HG03108 (cell line): ENCODE measurements around the gene TNFRSF4.

Source experiments
- ATAC-seq: cut with Tn5 transposase; IDR thresholded peaks from one replicate; pipeline ENCODE4 v1.9.1; 2021; ENCODE audit warnings: moderate library complexity; ENCODE audit not compliant: unreplicated experiment

TNFRSF4 gene

DNA sequence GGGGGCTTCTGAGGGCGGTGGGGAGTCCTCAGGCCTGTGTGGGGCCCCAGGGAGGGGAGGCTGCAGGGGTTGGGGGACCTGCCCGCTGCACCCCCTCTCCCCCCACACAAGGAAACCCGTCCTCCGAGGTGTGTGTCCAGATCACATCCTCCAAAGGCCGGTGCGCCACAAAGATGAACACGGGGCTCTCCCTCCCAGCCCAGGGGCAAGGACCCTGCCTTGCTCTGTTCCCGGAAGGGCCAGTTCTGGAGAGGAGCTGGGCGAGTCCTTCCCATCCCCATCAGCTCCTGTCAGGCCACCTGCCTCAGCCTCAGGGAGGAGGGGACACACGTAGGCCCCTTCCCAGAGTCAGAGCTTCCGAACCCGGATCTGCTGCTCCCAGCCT is 42.8 kb downstream of the TNFRSF4 start:
- no peak for ATAC-seq

DNA sequence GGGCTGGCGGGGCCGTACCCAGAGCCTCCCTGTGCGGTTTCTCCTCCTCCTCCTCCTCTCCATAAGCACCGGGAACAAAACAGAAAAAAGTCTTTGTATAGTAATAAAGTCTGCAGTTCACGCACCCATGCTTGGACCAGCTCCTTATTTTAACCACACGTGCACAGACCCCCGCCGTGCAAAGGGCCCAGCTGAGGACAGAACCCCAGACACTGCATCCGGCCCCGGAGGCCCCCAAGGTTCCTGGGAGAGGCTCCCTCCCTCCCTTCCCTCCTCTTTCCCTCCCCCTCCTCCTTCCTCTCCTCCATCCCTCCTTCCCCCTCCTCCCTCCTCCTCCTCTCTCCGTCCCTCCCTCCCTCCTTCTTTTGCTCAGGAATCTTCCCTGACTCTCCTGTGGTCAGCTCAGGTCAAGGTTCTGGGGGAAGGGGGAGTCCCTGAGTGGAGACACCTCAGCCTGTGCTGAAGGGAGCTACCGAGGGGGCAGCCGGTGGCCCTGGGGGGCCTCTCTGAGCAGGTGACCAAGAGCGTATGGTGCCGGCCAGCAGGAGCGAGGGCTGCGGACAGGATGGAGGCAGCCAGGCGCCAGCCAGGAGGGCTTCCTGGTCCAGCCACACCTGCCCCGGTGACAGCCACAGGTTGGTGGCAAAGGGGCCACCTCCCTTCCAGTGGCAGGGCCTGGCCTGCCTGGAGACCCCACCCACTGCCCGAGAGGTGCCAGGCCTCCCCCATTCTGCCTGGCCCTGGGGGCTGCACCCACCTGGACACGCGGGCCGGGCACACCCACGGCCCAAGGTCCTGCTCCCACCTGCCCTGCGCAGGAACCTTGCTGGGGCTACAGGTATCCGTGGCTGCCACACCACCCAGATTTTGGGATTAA is 43.5 kb downstream of the TNFRSF4 start:
- ATAC-seq, result no peak

DNA sequence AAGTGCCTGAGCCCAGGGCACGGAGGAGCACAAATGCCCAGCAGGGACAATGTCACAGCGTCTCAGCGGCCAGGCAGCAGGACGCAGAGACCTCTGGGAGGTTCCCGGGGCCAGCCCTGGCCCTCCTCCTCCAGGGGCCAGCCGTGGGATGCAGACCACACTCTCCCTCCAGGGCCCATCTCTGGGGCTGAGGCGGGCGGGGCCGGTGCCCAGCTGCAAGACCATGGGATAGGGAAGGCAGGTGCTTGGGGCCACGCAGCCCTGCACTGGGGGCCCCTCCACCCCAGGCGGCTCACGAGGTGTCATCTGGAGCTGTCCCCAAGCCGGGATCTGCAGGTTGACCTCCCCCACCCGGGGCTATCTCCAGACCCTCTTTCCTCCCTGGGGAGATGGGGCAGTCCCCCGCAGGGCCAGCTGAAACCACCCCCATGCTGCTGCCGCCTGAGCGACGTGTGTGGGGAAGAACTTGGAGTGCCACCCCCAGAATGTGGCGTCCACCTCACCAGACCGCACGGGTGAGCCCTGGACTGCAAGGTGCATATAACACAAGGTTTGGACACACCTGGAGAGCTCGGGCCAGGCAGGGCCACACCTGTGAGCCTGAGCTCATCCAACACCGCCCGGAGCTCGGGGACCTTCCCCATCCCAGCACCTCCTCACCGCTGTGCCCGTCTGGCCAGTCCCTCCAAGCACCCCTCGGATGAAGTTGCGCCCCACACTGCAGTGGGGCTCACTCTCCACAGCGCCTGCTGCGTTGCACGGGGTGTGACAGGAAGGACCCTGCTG is 44.3 kb downstream of the TNFRSF4 start:
- ATAC-seq, result no peak

DNA sequence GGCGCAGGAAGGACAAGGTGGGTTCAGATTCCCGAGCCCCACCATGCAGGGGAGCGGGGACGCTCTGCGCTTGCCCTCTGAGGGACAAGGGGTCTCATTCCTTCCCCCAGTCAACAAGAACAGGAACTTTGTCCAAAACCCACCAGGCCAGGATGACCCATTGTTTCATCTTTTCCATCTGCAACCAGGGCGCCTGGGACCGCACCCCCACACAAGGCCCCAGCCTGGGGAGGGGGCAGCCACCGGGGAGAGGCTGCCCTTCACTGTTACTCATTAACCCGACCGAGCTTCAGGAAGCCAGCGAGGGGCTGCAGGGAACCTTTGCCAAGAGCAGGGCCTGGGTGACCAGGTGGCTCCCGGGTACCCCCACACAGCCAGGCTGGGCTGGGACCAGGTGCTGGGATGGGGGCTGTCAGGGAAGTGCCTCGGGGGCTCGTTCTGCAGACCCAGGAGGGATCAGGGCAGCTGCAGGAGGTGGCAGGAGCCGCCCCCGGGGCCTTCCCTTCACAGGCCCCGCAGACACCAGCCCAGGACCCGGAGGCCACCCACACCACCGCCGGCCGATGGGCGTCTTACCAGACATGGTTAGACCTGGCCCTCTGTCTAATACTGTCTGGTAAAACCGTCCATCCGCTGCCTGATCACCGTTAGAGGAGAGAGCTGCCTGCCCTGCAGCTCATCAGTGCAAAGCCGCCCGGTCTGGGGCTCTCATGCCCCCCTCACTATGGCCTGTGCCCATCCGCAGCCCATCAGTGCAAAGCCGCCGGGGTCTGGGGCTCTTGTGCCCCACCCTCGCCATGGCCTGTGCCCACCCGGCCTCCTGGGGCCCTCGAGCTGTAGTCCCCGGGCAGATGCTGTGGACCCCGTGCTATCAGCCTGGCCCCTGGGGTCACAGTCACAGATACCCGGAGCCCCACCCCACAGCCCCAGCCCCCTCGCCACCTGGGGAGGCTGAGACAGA is 45.2 kb downstream of the TNFRSF4 start:
- ATAC-seq, result no peak

DNA sequence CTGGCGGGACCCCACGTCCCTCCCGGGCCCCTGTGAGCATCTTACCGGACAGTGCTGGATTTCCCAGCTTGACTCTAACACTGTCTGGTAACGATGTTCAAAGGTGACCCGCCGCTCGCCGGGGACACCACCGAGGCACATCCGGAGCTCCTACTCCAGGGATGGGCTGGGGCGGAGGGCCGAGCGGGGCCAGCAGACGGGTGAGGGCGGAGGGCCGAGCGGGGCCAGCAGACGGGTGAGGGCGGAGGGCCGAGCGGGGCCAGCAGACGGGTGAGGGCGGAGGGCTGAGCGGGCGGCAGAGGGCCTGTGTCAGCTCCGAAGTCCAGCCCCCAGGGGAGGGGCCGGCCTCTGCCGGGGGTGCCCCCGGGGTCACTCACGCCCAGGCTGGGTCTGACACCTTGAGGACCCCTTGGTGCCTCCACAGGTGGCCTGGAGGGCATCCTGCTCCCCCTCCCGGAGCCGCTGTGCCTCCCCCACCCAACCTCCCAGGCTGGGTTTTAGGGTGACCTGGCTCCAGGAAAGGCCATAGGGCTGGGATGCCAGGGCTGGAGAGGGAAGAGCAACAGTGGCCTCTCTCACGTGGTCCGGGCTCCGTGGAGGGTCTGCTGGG is 46.0 kb downstream of the TNFRSF4 start:
- no peak for ATAC-seq

DNA sequence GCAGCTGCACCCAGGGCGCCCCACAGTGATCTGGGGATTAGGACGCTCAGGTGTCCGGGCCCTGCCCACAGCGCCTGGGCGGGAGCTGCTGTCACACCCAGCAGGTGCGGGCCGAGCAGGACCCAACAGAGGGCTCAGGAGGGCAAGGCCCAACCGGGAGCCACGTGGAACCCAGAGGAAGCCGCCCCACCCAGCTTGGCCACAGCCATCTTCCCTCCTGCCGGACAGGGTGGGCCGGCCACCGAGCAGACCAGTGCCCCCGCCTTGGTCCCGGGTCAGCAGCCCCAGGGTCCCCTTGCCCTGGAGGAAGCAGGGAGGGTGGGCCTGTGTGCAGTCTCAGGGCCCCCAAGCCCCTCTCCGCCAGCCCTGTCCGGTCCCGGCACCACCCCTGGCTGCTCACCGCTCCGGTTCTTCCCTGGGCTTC is 46.5 kb downstream of the TNFRSF4 start:
- no peak for ATAC-seq

DNA sequence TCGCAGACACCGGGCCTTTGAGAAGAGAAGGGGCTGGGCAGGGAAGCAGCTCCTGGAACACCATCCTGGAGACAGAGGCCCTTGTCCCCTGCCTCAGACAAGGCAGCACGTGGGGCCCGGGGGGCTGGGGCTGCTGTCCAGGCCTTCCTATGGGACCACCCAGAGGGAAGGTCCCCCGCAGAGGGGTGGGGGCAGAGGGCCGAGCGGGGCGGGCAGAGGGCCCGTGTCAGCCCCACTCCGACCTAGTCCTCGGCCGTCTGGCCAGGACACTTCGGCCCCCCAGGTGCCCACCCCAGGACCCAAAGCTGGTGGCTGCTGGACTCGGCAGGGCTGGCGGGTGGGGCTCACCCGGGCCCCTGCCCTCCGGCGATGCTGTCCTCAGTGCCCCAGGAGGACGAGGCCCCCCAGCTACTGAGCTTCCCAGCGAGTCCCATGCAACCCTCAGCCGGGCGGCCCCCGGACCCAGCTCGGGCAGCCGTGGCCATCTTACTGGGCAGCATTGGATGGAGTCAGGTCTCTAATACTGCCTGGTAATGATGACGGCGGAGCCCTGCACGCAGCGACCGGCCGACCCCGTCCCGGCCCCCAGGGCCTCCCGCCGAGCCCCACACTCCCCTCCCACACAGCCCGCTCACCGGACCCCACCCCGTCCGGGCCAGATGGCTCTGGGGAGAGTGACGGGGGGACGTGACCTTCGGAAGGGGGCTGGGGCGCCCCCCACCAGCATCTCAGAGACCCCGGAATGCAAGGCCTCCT is 47.1 kb downstream of the TNFRSF4 start:
- ATAC-seq, result no peak

DNA sequence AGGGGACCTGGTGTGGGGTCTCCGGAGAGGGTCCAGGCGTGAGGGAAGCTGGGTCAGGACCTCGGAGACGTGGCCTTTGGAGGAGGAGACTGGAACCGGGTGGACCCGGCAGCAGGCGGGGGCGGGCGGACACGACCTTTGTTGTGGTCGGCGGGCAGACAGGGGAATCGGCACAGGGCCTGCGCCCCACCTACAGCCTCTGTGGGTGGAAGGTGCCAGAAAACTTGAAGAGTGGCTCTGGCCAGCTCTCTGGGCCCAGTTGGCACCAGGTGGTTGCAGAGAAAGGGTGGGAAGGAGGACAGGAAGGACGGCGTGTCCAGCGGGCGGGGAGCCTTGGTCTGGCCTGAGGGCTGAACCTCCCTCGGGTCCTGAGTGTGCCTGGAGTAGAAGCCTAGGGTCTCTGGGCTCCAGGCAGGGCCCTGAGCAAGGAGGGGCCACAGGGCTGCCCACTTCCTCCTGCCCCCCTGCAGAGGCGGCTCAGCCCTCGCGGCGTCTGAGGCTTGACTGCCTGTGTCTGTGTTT is 48.0 kb downstream of the TNFRSF4 start:
- no peak for ATAC-seq

DNA sequence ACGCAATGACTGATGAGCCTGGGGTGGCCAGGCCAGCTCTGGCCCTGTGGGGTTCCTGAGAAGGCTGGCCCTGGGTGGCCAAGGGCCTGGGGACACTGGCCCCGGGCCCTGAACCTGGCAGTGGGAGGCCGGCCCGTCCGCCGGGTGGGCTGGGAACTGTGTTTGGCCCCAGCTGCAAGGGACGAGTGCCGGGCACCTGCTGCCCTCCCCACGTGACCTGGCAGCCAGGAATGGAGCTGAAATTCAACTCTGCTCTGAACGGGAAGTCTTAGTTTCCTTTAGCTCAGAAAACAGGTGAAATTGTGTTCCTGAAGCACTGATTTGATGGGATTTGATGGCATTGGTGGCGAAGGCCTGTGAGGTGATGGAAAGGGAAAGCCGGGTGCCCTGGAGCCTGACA is 48.5 kb downstream of the TNFRSF4 start:
- ATAC-seq, result no peak

DNA sequence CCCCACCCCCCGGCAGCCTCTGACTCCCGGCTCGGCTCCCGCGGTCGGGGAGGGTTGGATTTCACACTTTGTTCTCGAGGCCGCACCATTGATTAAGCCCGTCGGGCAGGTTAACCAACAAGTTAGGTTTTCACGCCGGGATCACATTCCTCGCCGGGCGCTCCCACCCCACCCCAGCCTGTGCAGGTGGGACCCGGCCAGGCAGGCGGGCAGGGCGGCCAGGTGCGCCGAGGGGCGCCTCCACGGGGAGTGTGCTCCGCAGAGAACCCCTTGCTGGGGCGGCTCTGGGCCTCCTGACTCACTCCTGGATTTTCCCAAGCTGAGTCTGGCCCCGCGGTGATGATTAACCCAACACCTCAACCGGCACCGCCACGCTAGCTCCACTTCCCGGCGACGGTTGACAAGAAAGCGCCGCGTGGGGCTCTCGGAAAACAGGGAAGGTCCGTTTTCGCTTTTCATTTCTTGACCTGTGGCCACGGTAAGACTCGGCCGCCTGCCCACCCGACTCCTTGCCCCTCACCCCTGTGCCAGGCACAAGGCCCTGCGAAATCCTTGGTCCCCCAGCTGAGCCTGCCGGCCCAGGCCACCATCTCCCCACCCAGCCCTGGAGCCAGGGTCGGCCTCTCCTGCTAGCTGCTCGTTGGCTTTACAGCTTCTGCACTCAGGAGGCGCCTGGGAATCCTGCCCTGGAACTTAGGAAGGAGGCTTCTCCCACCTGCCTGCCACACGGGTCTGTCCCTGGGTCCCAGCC is 49.1 kb downstream of the TNFRSF4 start:
- ATAC-seq, result no peak

DNA sequence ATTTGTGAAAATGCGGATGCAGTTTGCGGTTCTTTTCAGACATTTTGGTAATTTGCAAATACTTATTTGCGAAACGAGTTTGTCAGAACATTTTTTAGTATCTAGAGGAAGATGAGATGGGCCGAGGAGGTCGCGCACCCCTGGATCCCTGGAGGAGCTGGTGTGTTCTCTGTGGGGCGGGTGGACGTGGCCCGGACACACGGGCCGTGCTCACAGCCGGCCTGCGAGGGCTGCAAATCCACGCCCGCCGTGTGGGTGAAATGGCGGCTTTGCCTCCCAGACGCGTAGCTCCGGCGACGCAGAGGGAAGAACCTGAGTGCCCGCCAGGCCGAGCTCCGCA is 49.6 kb downstream of the TNFRSF4 start:
- no peak for ATAC-seq

DNA sequence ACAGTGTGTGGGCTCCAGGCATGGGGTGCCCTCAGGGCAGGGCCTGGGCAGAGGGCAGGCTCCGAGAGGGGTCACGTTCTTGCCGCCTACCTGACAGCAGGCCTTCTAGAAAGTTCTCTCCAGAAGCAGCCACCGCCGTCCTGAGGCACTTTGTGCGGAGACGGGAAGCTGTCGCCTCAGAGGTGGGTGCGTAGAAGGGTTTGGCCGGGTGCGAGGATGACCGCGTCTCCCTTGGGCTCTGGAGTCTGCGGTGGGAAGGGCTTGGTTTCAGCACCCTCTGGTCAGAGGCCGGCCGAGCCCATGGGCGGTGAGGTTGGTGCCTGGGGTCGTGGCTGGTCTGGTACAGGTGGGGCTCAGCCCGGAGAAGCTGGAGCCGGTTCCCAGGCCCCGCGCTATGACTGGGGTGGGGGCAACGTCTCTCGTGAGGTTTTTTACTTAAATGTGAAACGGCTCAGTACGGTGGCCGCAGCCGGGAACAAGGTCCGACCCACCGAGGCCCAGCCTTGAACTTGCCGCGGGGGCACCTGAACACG is 50.3 kb downstream of the TNFRSF4 start:
- ATAC-seq, result no peak

DNA sequence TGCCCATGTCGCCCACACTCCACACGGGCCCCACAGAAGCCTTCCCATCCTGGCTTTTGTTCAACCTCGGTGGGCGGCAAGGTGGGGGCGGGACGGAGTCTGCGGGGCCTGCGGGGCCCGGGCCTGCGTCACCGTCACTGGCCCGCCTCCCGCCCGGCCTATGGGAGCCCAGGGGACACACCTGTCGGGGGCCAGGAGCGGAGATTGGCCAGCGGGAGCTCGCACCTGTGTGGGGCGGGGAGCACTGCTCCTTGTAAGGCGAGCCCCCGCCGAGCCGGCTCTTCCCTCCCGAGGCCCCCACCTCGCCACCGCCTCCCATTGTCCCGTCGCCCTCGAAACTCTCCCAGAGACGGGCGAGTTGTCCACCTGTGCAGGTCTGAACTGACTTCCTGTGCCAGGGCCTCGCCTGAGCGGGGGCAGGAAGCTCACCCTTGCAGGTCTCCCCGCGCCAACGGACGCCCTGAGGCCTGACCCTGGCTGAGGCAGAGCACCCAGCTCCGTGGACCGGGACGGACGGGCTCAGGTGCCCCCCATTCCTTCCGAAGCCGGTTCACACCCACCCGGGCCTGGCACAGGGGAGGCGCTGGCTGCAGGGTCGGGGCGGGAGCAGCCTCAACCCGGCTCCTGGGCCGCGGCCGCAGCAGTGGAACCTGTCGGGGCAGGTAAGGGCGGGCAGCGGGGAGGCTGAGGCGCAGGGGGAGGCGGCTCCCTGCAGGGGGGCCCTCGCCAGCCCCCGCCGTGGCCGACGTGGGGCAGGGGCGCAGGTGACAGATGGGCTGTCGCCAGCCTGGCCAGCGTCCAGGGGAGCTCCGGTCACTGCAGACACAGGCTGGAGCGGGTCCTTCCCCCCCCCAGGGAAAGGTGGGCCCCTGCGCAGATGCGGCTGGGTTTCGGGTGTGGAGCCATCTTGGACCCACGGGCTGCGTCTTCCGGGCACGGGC is 51.1 kb downstream of the TNFRSF4 start:
- no peak for ATAC-seq

DNA sequence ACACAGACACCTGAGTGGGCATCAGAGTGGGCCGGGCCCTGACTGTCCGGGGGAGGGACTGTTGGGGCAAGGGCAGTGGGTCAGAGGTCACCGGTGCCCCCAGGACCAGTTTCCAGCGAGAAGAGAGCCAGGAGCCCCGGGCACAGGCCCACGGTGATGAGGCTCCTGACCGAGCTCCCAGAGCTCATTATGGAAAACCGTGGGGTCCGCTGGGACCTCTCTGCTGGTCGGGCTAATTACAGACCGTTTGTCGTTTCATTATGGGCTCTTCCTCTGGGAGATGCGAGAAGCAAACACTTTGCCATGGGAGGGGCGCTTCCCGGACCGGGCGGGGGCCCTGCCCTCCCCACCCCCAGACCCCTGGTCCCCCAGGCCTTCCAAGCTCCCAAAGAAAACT is 52.3 kb downstream of the TNFRSF4 start:
- no peak for ATAC-seq
